RWPE1 (cell line): Measurements from ENCODE around the gene NUP107.
A peak's percentile ranks its signal among the peaks of the same experiment; 100 is the strongest.

Experiments used
- CTCF ChIA-PET: fragments of 350-600 bp; sonication (Branson Sonifier 250); formaldehyde crosslinking; extraction: SDS; loops from one replicate; lab custom pipeline; 2021; lab: Yijun Ruan, JAX
- POLR2A ChIA-PET: fragments of 400-600 bp; formaldehyde crosslinking; extraction: SDS; loops from one replicate; lab custom pipeline; 2020; ENCODE audit warnings: antibody characterized with exemption; ENCODE audit not compliant: low non-redundant PET; lab: Yijun Ruan, JAX
- DNase-seq: peaks from one replicate; pipeline ENCODE4 v3.0.0; 2012; ENCODE audit warnings: low spot score
- H3K27ac ChIP-seq: fragments of 450-650 bp; 2 replicates; pipeline ENCODE4 v1.5.1; 2017
- TF ChIP-seq, protein P1 (sequence below): fragments of 450-650 bp; conservative IDR thresholded peaks from 2 replicates; pipeline ENCODE4 v1.5.1; 2017; ENCODE audit warnings: low read depth, mild to moderate bottlenecking

NUP107 gene

DNA sequence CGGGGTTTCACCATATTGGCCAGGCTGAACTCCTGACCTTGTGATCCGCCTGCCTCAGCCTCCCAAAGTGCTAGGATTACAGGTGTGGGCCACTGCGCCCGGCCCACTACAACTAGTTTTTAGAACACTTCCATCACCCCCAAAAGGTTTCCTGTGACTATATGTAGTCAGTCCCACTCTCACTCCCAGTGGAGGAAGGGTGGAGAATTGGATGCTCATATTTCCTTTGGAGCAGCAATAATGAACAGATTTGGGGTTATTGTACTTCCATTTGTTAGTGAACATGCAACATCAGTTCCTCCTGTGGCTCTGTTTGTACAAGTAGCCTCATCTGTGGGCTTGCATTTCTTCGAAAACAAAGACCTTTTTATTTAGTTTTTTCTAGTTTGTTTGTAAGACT, 40.3 kb upstream of the NUP107 start:
- ChIA-PET POLR2A (no interaction called here), CTCF (no interaction called here)
- no peak overlapping the region for H3K27ac ChIP-seq
- TF ChIP-seq, protein P1, sequence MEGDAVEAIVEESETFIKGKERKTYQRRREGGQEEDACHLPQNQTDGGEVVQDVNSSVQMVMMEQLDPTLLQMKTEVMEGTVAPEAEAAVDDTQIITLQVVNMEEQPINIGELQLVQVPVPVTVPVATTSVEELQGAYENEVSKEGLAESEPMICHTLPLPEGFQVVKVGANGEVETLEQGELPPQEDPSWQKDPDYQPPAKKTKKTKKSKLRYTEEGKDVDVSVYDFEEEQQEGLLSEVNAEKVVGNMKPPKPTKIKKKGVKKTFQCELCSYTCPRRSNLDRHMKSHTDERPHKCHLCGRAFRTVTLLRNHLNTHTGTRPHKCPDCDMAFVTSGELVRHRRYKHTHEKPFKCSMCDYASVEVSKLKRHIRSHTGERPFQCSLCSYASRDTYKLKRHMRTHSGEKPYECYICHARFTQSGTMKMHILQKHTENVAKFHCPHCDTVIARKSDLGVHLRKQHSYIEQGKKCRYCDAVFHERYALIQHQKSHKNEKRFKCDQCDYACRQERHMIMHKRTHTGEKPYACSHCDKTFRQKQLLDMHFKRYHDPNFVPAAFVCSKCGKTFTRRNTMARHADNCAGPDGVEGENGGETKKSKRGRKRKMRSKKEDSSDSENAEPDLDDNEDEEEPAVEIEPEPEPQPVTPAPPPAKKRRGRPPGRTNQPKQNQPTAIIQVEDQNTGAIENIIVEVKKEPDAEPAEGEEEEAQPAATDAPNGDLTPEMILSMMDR: no peak
- DNase-seq: no peak

DNA sequence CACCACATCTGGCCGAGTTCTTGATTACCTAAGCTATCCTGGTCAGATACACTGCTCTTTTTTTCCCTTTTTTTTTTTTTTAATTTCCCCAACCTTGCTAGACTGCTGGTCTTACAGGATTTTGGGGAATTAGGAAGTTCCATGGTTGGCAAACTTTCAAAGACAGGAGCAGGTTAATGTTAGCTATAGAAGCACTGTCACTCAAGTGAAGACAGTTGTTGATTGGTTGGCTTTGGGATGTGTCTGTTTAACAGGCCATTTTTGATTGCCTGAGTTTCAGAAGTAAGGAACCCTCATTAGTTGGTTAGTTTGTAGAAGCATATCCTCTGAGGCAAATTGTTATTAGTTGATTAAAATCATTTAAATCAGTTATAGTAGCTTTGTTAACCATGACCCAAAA, 39.3 kb upstream of the NUP107 start:
- TF ChIP-seq, protein P1: no peak
- POLR2A ChIA-PET: no interaction called here
- CTCF ChIA-PET: no interaction called here
- DNase-seq: no peak
- no peak overlapping the region for H3K27ac ChIP-seq

- TF ChIP-seq, protein P1: no peak
- no peak for DNase-seq
- no peak overlapping the region for H3K27ac ChIP-seq
- POLR2A ChIA-PET: no interaction called here
- CTCF ChIA-PET: interaction anchor here (0.5 to 0.6 kb wide), 3 partner anchors 34 to 545 kb away, joined by 3 to 8 read pairs (median 3); no protein-coding TSS in a partner anchor
These were observed 38.6 kb upstream of the NUP107 start for GRCh38 chr12:68648179-68648578.

DNA sequence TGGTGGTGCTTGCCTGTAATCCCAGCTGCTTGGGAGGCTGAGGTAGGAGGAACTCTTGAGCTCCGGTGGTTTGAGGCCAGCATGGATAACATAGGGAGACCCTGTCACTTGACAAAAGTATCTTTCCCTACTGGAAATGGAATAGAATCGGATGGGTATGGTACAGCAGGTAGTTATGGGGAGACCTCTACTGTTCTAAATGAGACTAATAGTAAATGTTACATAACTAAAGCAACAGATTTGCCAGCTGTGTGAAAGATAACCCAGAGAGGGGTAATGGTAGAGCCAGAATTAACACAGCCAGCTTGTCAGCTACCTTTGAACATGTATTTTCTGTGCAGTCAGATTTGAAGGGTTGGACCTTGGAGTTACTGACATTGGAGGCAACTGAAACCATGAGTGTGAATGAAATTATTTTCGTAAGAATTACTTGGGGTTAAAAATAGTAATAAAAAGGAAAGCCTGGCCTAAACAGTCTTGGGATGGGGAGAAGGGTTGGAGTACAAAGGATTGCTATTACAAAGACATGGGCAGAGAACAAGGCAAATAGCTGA, 21.7 kb upstream of the NUP107 start:
- CTCF ChIA-PET: interaction anchor here (0.6 kb wide), 1 partner anchor 17 kb away, joined by 4 read pairs; no protein-coding TSS in a partner anchor
- TF ChIP-seq, protein P1: no peak
- POLR2A ChIA-PET: no interaction called here
- DNase-seq: peak; percentile 4
- no peak overlapping the region for H3K27ac ChIP-seq

- CTCF ChIA-PET: no interaction called here
- POLR2A ChIA-PET: no interaction called here
These were observed 19.5 kb upstream of the NUP107 start for GRCh38 chr12:68667291-68667690.

GRCh38 chr12:68667896-68668295, 18.9 kb upstream of the NUP107 start:
- DNase-seq: no peak
- TF ChIP-seq, protein P1: no peak
- ChIA-PET CTCF (interaction anchor here (0.8 kb wide), 1 partner anchor 444 kb away, joined by 3 read pairs; no protein-coding TSS in a partner anchor), POLR2A (no interaction called here)
- H3K27ac ChIP-seq: no peak overlapping the region

More at GRCh38 chr12:68667291-68667690, 19.5 kb upstream of the NUP107 start:
- DNase-seq: no peak
- TF ChIP-seq, protein P1: no peak
- no peak overlapping the region for H3K27ac ChIP-seq
